Glutamatergic neuron (in vitro differentiated cells): ENCODE measurements around the gene RDH11. TPM values are rescaled to one million over a fixed set of nuclear protein-coding genes. Genes with fewer than 3 reads are reported as not detected.

Experiments
- DNase-seq: peaks from one replicate; pipeline ENCODE4 v3.0.0; 2022
- H3K27ac Mint-ChIP-seq: one replicate; pipeline ENCODE4 v1.8.0; 2020; ENCODE audit warnings: mild to moderate bottlenecking, mixed read lengths, inconsistent platforms; ENCODE audit not compliant: unreplicated experiment
- H3K27me3 Mint-ChIP-seq: one replicate; pipeline ENCODE4 v1.8.0; 2020; ENCODE audit warnings: mild to moderate bottlenecking, moderate library complexity, mixed read lengths, inconsistent platforms; ENCODE audit not compliant: unreplicated experiment
- H3K36me3 Mint-ChIP-seq: one replicate; pipeline ENCODE4 v1.8.0; 2020; ENCODE audit warnings: mild to moderate bottlenecking, mixed read lengths, inconsistent platforms; ENCODE audit not compliant: unreplicated experiment
- H3K4me1 Mint-ChIP-seq: one replicate; pipeline ENCODE4 v1.8.0; 2020; ENCODE audit warnings: mild to moderate bottlenecking, low read depth, mixed read lengths, inconsistent platforms; ENCODE audit not compliant: unreplicated experiment
- H3K4me3 Mint-ChIP-seq: one replicate; pipeline ENCODE4 v1.8.0; 2020; ENCODE audit warnings: mild to moderate bottlenecking, mixed read lengths, inconsistent platforms; ENCODE audit not compliant: unreplicated experiment
- H3K9me3 Mint-ChIP-seq: one replicate; pipeline ENCODE4 v1.8.0; 2020; ENCODE audit warnings: mild to moderate bottlenecking, moderate library complexity, mixed read lengths, inconsistent platforms; ENCODE audit not compliant: unreplicated experiment
- total RNA-seq: library from RNA; stranded (reverse); fragmentation: NEBNext Ultra II Directional; extraction: Animal tissue kit (Norgen Biotek cat#: 25700); gene quantifications from one replicate; pipeline ENCODE4 v1.2.1, GENCODE V29; 2021; ENCODE audit not compliant: unreplicated experiment
- TF ChIP-seq, protein P1 (sequence below): fragments of 200-600 bp; sonication (generic); IDR thresholded peaks from one replicate; pipeline ENCODE4 v1.5.0; 2021; ENCODE audit not compliant: partially characterized antibody, unreplicated experiment

Gene RDH11
- total RNA-seq, 1 donor from 2014 or later, result 94.7 TPM

DNA sequence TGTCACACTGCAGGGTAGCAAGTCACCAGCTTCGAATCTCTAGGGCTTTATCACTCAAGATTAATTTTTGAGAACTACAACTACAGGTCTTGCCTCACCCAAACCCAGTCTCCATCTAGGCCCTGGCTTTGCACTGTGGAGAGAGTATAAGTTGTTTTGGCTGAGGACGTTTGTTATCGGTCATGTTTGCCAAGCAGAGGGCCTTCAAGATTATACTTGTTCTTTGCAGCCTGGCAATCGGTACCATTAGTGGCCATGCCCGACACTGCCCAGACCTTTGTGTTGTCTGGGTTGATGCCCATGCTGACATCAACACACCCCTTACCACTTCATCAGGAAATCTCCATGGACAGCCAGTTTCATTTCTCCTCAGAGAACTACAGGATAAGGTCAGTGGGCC is 50.1 kb downstream of the RDH11 start:
- H3K4me1 Mint-ChIP-seq, result peaks cover 9% of the 10 kb centered on the region
- H3K9me3 Mint-ChIP-seq, result no peaks in the 10 kb centered on the region
- no peaks in the 10 kb centered on the region for H3K27me3 Mint-ChIP-seq
- no peak for DNase-seq
- no peak overlapping the region for H3K27ac Mint-ChIP-seq
- no peak overlapping the region for H3K4me3 Mint-ChIP-seq
- TF ChIP-seq, protein P1, sequence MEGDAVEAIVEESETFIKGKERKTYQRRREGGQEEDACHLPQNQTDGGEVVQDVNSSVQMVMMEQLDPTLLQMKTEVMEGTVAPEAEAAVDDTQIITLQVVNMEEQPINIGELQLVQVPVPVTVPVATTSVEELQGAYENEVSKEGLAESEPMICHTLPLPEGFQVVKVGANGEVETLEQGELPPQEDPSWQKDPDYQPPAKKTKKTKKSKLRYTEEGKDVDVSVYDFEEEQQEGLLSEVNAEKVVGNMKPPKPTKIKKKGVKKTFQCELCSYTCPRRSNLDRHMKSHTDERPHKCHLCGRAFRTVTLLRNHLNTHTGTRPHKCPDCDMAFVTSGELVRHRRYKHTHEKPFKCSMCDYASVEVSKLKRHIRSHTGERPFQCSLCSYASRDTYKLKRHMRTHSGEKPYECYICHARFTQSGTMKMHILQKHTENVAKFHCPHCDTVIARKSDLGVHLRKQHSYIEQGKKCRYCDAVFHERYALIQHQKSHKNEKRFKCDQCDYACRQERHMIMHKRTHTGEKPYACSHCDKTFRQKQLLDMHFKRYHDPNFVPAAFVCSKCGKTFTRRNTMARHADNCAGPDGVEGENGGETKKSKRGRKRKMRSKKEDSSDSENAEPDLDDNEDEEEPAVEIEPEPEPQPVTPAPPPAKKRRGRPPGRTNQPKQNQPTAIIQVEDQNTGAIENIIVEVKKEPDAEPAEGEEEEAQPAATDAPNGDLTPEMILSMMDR, result no peak
- H3K36me3 Mint-ChIP-seq, result no peaks in the 10 kb centered on the region

DNA sequence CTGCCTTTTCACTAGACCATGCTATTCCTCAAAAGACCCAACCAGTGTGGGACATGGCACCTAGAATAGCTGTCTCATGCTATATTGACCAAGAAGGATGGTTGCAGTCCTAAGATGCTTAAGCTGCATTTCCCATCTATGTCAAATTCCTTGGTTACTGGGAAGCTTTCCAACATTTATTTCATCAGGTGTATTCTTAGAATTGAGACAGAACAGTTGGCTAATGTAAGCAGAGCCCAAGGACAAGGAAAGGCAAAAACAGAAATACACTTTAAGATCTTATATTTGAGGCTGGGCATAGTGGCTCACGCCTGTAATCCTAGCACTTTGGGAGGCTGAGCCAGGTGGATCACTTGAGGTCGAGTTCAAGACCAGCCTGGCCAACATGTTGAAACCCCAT is 51.1 kb downstream of the RDH11 start:
- no peaks in the 10 kb centered on the region for H3K36me3 Mint-ChIP-seq
- no peaks in the 10 kb centered on the region for H3K9me3 Mint-ChIP-seq
- peaks cover 6% of the 10 kb centered on the region for H3K4me1 Mint-ChIP-seq
- DNase-seq, result no peak
- no peak overlapping the region for H3K4me3 Mint-ChIP-seq
- H3K27ac Mint-ChIP-seq, result no peak overlapping the region
- H3K27me3 Mint-ChIP-seq, result no peaks in the 10 kb centered on the region
- TF ChIP-seq, protein P1, result no peak

DNA sequence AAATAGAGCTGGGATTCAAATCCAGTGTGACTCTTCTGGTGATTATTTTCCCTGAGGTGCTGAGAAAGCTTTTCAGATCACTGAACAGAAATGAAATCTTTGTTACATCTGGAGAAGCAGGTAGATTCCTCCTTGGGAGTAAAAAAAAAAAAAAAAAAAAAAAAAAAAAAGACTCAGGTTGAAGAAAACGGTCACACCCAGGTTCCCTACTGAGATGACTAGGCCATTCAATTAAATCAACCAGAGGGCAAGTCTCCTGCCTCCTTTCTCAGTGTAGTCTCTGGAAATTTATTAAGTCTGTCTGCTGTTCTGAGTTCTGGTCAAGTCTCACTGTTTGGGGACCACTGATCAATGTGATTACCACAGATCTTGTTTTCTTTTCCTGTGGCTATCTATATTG is 51.9 kb downstream of the RDH11 start:
- H3K27me3 Mint-ChIP-seq, result peaks cover 2% of the 10 kb centered on the region
- H3K9me3 Mint-ChIP-seq, result no peaks in the 10 kb centered on the region
- DNase-seq, result no peak
- TF ChIP-seq, protein P1, result no peak
- no peak overlapping the region for H3K27ac Mint-ChIP-seq
- H3K36me3 Mint-ChIP-seq, result no peaks in the 10 kb centered on the region
- peaks cover 6% of the 10 kb centered on the region for H3K4me1 Mint-ChIP-seq
- H3K4me3 Mint-ChIP-seq, result peak overlapping the region; percentile 34

GRCh38 chr14:67641902-67642749 is 53.4 kb downstream of the RDH11 start:
- TF ChIP-seq, protein P1, result no peak
- Mint-ChIP-seq H3K9me3 (no peaks in the 10 kb centered on the region), H3K27ac (no peak overlapping the region)

GRCh38 chr14:67641480-67641879 is 54.1 kb downstream of the RDH11 start:
- TF ChIP-seq, protein P1, result no peak
- H3K9me3 Mint-ChIP-seq, result no peaks in the 10 kb centered on the region

More at GRCh38 chr14:67641902-67642749, 53.4 kb downstream of the RDH11 start:
- Mint-ChIP-seq H3K4me3 (no peak overlapping the region), H3K36me3 (no peaks in the 10 kb centered on the region), H3K27me3 (peaks cover 2% of the 10 kb centered on the region), H3K4me1 (peaks cover 6% of the 10 kb centered on the region)
- no peak for DNase-seq

More at GRCh38 chr14:67641480-67641879, 54.1 kb downstream of the RDH11 start:
- Mint-ChIP-seq H3K4me1 (peaks cover 6% of the 10 kb centered on the region), H3K36me3 (no peaks in the 10 kb centered on the region), H3K27ac (no peak overlapping the region), H3K4me3 (no peak overlapping the region), H3K27me3 (peaks cover 2% of the 10 kb centered on the region)
- DNase-seq, result no peak
